ENCODE measurements around the gene DPP8. TPM values are rescaled to one million over a fixed set of nuclear protein-coding genes. Genes with fewer than 3 reads are reported as not detected.

DPP8 gene
- total RNA-seq, 4 donors from 2014 or later: 33.1 to 52.5 (median 40.5) TPM

GRCh38 chr15:65447145-65447544 lies 70.3 kb downstream of the DPP8 start:
- TF ChIP-seq CTCF (IDR thresholded peaks at IDR 0.05; ENCODE audit: low read depth): no peak

GRCh38 chr15:65434201-65434600 lies 83.3 kb downstream of the DPP8 start:
- TF ChIP-seq CTCF (IDR thresholded peaks at IDR 0.05; ENCODE audit: low read depth): no peak

- TF ChIP-seq CTCF (IDR thresholded peaks at IDR 0.05; ENCODE audit: low read depth): no peak
Measured at GRCh38 chr15:65431731-65432130, 85.8 kb downstream of the DPP8 start.

- TF ChIP-seq CTCF (IDR thresholded peaks at IDR 0.05; ENCODE audit: low read depth): no peak
Measured at GRCh38 chr15:65426216-65426853, 91.2 kb downstream of the DPP8 start.

GRCh38 chr15:65424683-65425082 lies 92.8 kb downstream of the DPP8 start:
- no peak for TF ChIP-seq CTCF (IDR thresholded peaks at IDR 0.05; ENCODE audit: low read depth)

GRCh38 chr15:65423976-65424679 lies 93.4 kb downstream of the DPP8 start:
- no peak for TF ChIP-seq CTCF (IDR thresholded peaks at IDR 0.05; ENCODE audit: low read depth)

- no peak for TF ChIP-seq CTCF (IDR thresholded peaks at IDR 0.05; ENCODE audit: low read depth)
Measured at GRCh38 chr15:65423150-65423975, 94.1 kb downstream of the DPP8 start.
